Kidney capillary endothelial cell (primary cell): ENCODE data around the gene LRIT1.

Experiments used
- DNase-seq: peaks from one replicate; pipeline ENCODE4 v3.0.0-alpha.2; 2018; ENCODE audit warnings: low spot score

Gene LRIT1

DNA sequence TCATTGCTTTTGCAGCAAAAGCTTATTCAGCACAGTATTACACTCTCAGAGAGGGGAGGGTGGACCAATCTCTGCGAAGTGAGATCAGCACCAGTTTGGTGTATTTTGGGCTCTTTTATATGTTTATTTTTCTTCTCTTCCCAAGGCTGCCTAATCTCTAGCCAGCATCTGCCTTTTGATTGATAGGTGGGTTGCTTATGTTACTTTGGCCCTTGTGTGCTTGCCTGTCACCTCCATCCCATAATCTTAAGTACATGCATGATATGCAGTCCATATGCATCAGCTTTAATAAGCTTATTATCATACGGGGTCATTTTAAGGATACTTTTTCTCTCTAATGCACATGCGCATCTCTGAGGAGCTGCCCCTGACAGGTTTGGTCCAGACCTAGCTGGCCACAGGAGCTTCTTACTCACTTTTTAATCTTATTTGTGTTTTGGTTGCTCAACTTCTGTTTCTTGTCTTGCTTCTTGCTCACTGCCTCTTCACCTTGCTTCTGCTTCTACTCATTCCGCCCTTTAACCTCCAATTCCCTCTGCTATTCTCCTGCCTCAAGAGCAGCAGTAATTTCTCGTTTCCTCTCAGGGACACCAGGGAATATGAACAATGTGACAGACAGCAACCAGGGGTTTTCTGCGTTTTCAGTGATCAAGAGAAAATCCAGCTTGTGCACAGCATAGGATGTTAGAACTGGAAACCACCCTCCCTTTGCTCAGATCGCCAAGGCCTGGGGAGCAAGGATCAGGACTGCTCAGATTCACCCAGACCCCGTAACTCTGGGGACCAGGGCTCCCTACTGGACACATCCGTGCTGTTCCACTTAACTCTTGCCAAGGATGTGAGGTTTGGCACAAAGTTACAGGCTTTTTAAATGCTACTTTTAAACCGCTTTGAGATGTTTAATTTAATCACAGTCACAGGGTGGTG lies 13.5 kb upstream of the LRIT1 start:
- DNase-seq, result no peak

DNA sequence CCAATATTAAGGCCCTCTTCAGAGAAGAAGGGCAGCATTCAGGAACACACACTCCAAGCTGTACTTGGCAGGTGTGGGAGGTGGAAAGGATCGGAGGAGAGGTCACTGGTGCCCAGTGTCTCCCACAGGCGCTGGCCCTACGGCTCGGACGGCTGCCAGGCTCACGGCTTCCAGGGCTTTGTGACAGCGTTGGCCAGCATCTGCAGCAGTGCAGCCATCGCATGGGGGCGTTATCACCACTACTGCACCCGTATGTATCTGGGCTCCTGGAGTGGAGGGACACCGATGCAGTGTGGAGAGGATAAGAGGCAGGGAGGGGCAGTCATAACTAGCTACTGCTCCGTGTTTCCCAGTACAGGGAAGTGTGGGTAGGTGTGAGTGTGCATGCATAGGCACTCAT lies 7.4 kb upstream of the LRIT1 start:
- DNase-seq, result no peak

DNA sequence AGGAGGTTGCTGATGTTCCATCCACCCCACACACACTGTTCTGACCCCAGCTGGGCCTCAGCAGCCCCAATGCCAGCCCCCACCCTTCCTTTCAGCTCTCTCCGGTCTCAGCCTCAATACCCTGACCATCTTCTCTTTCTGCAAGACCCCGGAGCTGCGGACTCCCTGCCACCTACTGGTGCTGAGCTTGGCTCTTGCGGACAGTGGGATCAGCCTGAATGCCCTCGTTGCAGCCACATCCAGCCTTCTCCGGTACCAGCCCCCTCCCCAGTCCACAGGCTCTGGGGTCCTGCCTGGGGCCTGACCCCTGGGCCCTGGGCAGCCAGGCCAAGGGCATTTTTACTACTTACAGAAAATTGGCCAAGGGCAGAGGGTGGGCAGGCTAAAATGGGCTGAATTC lies 6.2 kb upstream of the LRIT1 start:
- no peak for DNase-seq

DNA sequence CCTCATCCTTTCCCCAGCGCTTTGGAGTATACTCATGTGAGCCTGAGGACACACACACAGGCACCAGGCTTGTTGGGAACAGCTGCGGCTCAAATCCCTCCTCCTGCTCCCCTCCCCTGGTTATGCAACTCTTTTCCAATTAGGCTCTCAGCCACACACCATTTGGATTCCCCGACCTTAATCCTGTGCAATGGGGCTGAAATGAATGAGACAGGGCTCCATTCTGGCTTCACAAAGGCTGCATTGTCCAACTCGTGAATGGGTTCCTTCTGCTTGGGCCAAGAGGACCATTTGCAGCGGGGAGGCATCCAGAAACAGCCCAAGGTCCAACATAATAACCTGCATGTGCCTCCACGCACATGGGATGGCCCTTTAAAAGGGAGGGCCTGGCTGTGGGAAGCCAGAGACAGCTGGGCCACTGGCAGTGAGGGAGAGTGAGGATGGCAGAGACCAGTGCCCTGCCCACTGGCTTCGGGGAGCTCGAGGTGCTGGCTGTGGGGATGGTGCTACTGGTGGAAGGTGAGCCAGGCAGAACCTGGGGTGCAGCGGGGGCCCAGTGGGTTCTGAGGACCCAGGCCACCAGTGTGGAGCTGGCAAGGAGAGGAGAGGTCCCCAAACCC lies 3.4 kb upstream of the LRIT1 start, which contains the start of gene RGR:
RGR (plus strand) TSS at position 403 of the 620 bp plus-strand sequence; CDS start at position 441, 38 bp downstream.
- no peak for DNase-seq

DNA sequence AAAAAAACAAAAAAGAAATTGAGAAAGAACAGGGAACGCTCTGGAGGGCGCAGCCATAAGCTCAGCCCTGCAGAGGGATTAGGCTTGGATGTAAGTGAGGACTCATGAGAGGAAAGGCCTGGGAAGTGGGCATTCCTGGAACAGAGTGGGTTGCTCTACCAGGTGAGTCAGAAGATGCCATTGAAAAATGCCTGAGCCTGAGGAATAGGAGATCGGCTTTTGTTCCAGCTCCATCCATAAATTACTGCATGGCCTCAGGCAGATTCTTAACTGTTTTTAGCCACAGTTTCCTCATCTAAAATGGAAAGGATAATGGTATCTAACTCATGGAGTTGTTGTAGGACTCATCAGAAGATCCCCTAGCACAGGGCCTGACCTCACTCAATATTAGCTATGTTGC lies 2.4 kb upstream of the LRIT1 start:
- no peak for DNase-seq

DNA sequence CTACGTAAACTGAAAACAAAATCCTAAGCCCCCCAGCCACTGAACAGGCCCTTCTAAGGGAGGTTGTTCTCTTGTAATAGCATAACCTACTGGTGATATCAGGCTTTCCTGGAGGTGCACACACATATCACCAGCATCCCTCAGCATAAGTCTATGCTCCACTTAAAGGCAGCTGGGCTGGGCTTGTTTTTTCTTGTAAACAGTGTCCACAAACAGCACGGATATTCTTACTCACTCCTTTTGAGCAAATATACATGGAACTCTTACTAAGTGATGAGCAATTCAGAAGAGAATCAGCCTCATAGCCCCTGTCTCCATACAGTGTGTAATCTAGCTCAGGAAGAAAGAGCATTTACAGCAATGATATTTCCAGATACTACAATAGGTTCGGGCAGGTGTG lies 2.4 kb downstream of the LRIT1 start:
- no peak for DNase-seq

DNA sequence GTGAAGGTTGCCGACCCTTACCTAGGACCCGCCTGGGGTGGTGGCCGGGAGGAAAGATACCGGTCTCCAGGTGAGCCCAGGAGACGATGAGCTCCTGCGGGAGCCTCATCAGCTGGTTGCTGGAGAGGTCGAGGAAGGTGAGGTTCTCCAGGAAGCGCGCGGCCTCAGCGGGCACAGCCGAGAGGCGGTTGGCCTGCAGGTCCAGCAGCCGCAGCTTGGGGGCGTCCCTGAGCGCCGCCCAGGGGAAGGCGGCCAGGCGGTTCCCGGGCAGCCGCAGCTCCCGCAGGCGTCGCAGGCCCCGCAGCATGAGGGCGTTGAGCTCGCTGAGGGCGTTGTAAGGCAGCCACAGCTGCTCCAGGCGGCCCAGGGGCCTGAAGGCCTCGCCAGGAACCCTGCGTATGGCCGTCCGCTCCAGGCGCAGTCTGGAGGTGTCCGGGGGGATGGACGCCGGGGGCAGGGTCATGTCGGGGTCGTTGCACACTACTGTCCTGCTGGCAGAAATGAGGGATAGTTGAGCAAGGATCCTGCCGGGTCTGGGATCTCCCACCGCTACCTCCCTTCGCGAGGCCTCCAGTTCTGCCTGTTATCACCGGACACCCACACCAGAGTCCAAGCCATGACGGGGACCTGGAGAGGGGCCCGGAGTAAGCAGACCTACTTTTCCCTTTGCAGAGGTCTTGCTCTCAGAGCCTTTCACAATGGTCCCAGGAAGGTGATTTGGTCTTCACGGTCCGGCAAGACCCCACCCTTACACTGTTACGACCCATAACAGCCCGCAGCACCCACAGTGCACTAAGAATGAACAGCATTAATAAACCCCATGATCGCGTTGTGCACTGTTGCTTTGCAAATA lies 3.9 kb downstream of the LRIT1 start:
- DNase-seq, result no peak

DNA sequence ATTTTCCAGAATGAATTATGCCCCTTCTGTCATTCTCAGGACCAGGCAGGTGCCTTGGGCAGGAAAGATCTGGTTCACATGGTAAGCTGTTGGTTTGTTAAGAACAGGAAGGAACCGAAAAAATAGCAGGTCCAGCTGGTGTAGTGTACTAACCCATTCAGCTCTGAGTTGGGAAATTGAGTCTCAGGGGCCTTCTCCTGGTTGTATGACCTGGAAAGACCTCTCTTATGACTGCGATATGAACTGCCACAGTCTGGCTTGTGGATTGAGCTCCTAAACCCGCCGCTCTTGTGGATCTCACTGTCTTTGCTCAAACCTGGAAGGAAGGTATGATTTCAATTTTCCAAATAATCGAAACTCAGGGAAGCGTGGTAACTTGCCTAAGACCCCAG lies 4.5 kb downstream of the LRIT1 start:
- no peak for DNase-seq

DNA sequence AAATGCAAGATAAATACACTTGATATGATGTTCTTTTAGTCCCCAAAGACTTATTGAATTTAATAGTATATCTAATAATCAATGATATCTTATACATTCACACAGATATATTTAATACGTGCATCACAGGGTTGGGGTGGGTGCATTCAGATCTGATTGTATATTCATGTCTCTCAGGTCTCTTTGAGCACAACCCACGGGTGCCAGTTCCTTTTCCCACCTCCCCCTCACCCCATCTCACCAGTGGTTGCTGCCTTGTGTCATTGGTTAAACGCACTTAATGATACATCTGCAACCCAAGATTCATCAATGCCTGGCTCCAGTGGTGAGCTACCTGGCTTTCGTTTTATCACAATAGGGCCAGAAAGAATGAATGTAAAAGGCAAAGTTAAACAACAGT lies 6.2 kb downstream of the LRIT1 start:
- no peak for DNase-seq

DNA sequence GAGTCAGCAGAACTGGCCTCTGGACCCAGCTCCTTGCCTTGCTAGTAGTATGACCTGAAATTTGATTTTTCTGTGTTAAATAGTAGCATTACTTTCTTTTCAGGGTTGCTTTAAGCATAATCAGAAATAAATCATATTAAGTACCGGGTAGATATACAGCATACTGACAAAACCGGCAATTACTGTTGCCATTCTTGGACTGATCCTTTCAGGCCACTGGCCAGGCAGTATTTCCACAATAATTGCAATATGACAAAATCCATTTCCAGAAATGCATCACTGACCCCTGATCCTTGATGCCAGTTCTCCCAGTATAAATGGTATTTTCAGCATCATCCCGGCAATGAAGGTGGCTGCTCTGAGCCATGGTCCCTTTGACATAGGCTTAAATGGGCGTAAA lies 6.9 kb downstream of the LRIT1 start:
- DNase-seq, result no peak

DNA sequence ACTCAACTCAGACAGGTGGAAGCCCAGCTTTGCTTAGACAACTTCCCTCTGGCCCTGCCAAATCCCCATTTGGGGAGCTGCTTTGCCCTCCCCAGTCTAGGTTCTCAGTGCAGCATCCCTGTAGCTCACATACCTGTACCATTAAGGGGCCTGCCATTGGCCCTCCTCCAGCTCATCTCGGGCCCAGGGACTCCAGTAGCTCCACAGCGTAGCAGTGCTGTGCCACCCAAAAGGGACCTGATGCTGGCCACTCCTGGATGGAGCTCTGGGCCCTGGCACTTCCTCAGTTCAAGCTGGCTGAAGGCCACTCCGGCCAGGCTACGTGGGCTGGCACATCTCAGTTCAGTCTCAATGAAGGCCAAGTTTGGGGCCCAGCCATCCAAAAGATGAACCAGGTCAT lies 7.4 kb downstream of the LRIT1 start:
- no peak for DNase-seq

DNA sequence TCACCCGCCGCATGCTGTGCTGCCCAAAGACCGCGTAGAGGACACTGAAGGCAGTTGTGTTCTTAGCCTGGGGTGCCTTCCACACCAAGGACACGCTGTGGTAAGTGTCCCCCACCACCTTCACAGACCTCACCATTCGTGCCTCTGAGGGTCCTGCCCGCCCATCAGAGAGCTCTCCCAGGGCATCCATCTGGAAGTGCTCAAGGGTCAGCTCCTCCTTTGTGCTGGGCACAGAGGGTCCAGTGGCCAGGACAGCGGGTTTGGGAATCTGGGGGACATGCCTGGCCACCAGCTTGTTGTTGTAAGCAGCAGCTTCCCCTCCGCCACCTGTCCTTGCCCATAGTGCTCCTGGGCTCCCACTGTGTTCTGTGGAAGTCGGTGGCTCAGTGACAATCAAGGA lies 9.0 kb downstream of the LRIT1 start:
- no peak for DNase-seq

DNA sequence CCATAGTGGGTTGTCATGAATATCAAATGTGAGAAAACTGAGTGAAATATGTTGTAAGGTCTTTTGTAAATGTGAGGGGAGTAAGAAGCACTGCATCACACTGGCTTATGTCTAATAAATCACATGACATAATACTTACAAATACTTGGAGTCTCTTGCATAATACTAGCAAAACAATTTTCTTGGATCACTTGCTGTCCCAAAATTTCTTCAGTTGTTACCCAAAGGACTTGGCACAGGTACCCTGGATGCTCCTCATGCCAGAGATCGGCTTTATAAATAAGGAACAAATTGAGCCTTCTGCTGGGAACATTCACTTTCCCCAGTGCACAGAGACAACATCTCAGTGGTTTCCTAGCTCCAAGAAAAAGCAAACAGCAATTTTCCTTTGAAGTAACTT lies 11.0 kb downstream of the LRIT1 start:
- DNase-seq, result no peak

DNA sequence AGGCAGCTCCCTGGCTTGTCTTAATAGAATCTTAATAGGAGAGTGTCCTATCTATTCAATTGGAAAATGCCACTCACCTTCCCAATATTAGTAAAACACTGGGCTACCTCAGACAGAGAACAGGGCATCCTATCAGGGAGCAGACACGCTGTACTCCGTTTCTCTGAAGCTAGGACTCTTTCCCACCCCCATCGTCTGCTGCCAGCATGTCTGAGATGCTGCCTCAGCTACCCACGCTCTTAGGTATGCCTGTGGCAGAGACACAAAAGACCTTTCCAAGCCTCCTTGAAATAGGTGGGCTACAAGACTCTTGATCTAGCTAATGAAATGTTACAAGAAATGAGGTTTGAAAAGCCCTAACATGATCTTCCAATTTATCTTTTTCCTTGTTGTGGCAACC lies 13.5 kb downstream of the LRIT1 start:
- DNase-seq, result no peak

DNA sequence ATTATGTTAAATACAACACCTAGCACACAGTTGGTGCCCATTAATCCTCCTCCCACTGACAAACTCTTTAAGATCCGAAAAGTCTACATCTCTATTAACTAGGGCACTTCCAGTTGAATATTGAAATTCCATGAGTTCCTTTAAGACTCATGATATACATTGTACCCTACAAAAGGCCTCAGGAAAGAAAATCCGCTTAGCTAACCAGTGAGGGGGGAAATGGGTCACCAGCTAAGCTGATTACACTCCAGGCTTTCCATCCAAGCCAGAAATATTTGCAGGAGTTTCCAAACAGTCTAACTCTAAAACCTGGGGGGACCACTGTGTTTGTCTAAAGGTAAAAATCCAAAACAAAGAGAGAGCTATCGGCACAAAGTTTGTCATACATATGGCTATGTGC lies 14.7 kb downstream of the LRIT1 start:
- no peak for DNase-seq

DNA sequence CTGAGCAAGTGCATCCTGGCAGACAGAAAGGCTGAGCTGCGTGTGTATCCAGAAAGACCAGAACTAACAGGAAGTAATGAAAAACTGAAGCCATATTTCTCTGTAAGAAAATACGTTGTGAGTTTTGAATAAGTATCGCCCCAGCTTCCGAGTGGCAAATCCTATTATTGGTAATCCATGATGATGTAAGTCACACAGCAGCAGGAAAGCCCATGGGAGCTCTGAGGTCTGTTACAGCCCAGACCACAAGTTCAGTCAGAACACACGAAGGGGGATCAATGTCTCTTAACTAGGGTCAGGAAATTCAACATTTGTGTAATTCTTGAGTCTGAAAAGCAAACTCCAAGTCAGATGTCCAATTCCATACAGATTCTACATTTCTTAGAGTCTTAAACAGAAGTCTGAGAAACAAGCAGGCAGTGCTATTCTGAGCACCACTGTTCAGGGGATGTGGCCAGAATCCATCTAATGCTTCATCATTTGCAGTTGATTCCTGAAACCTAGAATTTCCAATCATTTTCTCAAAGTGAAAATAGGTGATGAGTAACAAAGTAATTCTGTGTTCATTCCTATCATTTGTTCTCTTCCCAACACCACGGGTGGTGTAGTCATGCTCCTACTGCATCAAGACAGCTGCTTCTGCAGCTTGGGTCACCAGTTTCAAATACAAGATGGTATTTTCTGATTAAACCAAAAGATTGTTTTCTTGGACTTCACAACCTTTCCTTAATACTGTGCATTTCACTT lies 15.7 kb downstream of the LRIT1 start, which contains the start of gene LRIT2:
LRIT2 (minus strand) TSS at position 118 of the 747 bp plus-strand sequence; CDS start at position 94, 24 bp downstream.
- no peak for DNase-seq

DNA sequence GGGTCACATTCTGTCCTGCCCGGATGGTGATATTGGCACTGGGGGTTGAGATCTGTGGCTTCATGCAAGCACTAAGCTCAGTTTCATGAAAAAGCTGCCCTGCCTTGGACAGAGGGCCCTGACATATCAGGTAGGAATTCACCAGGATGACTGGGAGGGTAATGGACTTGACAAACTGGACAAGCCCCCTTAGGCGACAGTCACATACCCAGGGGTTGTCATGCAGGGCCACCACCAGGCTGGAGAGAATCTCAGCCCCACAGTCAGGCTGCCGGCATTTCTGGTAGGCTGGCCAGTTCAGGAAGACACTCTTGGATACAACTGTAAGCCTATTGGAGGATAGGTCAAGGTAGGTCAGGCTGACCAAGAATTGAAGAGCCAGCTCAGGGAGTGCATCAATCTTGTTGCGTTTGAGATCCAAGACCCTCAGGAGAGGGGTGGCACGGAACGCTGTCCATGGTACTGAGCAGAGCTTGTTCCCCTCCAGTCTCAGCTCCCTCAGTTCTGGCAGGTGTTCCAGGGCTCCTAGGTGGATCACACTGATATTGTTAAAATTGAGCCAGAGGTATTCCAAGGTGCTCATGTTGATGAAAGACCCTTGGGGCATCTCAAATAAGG lies 16.8 kb downstream of the LRIT1 start:
- no peak for DNase-seq

DNA sequence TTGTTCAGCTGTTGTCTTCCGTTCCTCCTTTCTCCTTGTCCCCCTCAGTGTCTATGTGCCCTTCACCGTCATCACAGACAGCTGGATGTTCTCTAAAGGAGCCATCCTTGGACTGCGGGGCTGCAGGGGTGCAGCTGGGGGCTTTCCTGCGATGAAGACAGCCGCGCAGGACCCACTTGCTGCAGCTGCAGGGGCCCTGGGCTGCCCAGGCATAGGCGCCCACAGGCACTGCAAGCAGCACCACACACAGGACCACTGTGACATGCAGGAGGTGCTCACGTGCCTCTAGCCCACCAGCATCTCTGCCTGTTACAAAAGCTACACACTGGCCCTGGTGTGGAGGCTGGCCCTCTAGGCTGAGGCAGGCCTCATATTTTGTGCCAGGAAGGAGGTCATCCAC lies 19.4 kb downstream of the LRIT1 start:
- DNase-seq, result no peak

DNA sequence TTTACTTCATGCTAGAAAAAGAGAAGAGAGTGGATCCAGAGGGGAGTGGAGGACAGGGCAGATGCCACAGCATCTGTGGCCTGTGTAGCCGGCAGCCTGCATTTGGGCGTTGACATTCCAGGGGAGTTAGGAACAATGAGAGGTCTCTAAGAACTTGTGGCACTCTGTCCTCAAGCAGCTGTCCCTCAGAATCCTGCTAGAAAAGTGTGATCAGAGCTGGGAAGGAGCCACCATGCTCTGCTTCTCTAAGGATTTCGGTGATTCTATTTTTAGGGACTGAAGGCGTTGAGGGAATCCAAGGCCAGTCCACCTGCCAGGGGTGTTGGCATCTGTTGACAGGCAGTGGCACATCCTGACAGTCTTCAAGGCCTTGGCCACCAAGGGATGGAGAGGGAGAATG lies 23.6 kb downstream of the LRIT1 start:
- no peak for DNase-seq

DNA sequence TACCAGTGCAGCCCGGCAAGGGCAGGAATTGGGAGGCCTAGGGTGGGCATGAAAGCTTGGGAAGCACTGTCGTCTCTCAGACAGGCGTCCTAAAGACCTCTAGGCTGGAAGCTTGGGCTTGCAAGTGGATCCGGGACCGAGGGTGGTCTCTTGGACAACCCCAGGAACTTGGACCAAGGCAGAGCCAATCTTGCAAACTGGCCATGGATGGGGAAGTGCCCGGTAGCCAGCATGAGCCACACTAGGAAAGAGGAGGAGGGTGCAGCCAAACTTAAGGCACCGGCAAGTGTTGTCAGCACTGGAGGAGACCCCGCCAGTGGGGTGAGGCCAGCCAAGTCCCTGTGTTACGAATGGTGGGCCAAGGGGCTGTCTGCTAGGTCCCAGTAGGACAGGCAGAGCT lies 24.5 kb downstream of the LRIT1 start:
- no peak for DNase-seq

DNA sequence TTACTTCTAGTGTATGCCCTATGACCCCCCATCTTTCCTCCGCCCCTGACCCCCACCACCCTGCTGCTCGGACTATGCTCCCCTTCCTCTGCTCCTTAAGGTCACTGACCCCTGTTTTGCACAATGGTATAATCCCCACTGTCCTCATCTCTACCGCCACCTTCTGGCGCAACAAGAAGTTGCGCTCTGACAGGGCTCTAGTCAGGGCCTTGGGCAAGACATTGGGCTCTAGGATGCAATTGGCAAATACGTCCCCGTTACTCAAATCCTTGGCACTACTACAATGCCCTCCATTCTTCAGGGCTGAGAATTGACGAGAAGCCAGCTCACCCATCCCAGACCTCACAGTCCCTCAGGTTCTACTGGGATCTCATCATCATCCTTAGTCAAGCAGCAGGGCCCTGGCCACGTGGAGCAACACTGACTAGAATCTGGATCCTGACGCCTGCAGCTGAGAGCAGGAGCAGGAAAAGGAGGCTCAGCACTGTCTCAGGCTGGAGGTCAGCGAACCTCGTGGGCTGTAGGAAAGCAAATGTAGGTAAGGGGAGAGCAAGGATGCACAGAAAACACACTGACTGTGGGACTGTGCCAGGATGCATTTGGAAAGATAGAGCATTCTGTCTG lies 26.6 kb downstream of the LRIT1 start:
- DNase-seq, result no peak
